NOMO-1 treated with dmso at 0.1 percent for 144 hours (cell line): ENCODE data around the gene NOX5.
A peak's percentile ranks its signal among the peaks of the same experiment; 100 is the strongest.

Experiments
- DNase-seq: peaks from one replicate; lab custom pipeline; 2025; ENCODE audit not compliant: unreplicated experiment; lab: John Stamatoyannopoulos, UW

Gene NOX5

GRCh38 chr15:69017978-69018377 is 3.5 kb downstream of the NOX5 start:
- no peak for DNase-seq

- DNase-seq, result no peak
Observed at GRCh38 chr15:69018951-69019350, 4.5 kb downstream of the NOX5 start.

GRCh38 chr15:69021895-69022294 is 7.4 kb downstream of the NOX5 start:
- DNase-seq, result no peak

- DNase-seq, result no peak
Observed at GRCh38 chr15:69025320-69025719, 10.8 kb downstream of the NOX5 start.

GRCh38 chr15:69026355-69026754 is 11.9 kb downstream of the NOX5 start:
- no peak for DNase-seq

- no peak for DNase-seq
Observed at GRCh38 chr15:69027976-69028518, 13.6 kb downstream of the NOX5 start.

GRCh38 chr15:69031013-69032001 is 16.8 kb downstream of the NOX5 start:
- DNase-seq, result peak; percentile 27

GRCh38 chr15:69032031-69032430 is 17.5 kb downstream of the NOX5 start:
- DNase-seq, result no peak

- DNase-seq, result no peak
Observed at GRCh38 chr15:69032703-69033373, 18.3 kb downstream of the NOX5 start.

- DNase-seq, result no peak
Observed at GRCh38 chr15:69034352-69034751, 19.9 kb downstream of the NOX5 start.

GRCh38 chr15:69035205-69035917 is 20.9 kb downstream of the NOX5 start:
- DNase-seq, result no peak

- no peak for DNase-seq
Observed at GRCh38 chr15:69035918-69036258, 21.4 kb downstream of the NOX5 start.

- no peak for DNase-seq
Observed at GRCh38 chr15:69036826-69037225, 22.3 kb downstream of the NOX5 start.

- no peak for DNase-seq
Observed at GRCh38 chr15:69037482-69037881, 23.0 kb downstream of the NOX5 start.

- no peak for DNase-seq
Observed at GRCh38 chr15:69037977-69038376, 23.5 kb downstream of the NOX5 start.

GRCh38 chr15:69038508-69038907 is 24.0 kb downstream of the NOX5 start:
- DNase-seq, result no peak

GRCh38 chr15:69039516-69040225 is 25.2 kb downstream of the NOX5 start:
- no peak for DNase-seq

GRCh38 chr15:69042531-69042930 is 28.0 kb downstream of the NOX5 start:
- DNase-seq, result no peak

- no peak for DNase-seq
Observed at GRCh38 chr15:69045802-69046201, 31.3 kb downstream of the NOX5 start.

GRCh38 chr15:69046781-69047180 is 32.3 kb downstream of the NOX5 start:
- no peak for DNase-seq

GRCh38 chr15:69049976-69050375 is 35.5 kb downstream of the NOX5 start:
- no peak for DNase-seq
